ENCODE data around the gene SMIM28. TPM values are rescaled to one million over a fixed set of nuclear protein-coding genes. Genes with fewer than 3 reads are reported as not detected.
A peak's percentile ranks its signal among the peaks of the same experiment; 100 is the strongest.

Gene SMIM28
- total RNA-seq, 1 donor from 2014 or later, result not detected

GRCh38 chr6:138386897-138387296 lies 9.2 kb downstream of the SMIM28 start:
- no peak for DNase-seq (ENCODE audit: low spot score in 2 of 2, unreplicated experiment in 2 of 2)
- no peaks in the 10 kb centered on the region for H3K36me3 Mint-ChIP-seq
- peaks cover 23% of the 10 kb centered on the region for H3K4me1 Mint-ChIP-seq
- H3K9me3 Mint-ChIP-seq, result no peaks in the 10 kb centered on the region
- H3K27me3 Mint-ChIP-seq (ENCODE audit: low read depth), result no peaks in the 10 kb centered on the region
- no peak overlapping the region for H3K27ac Mint-ChIP-seq
- no peak overlapping the region for H3K4me3 Mint-ChIP-seq
- no peak for TF ChIP-seq CTCF (IDR thresholded peaks at IDR 0.05; ENCODE audit: unreplicated experiment)

GRCh38 chr6:138387577-138388368 lies 10.1 kb downstream of the SMIM28 start:
- Mint-ChIP-seq H3K4me1 (peaks cover 22% of the 10 kb centered on the region), H3K36me3 (no peaks in the 10 kb centered on the region), H3K27me3 (ENCODE audit: low read depth) (no peaks in the 10 kb centered on the region), H3K4me3 (no peak overlapping the region), H3K9me3 (no peaks in the 10 kb centered on the region), H3K27ac (peak overlapping the region; percentile 60)
- no peak for DNase-seq (ENCODE audit: low spot score in 2 of 2, unreplicated experiment in 2 of 2)
- no peak for TF ChIP-seq CTCF (IDR thresholded peaks at IDR 0.05; ENCODE audit: unreplicated experiment)

GRCh38 chr6:138389551-138389950 lies 11.8 kb downstream of the SMIM28 start:
- Mint-ChIP-seq H3K4me1 (peaks cover 16% of the 10 kb centered on the region), H3K36me3 (no peaks in the 10 kb centered on the region), H3K9me3 (no peaks in the 10 kb centered on the region), H3K27me3 (ENCODE audit: low read depth) (no peaks in the 10 kb centered on the region), H3K4me3 (no peak overlapping the region), H3K27ac (no peak overlapping the region)
- no peak for DNase-seq (ENCODE audit: low spot score in 2 of 2, unreplicated experiment in 2 of 2)
- TF ChIP-seq CTCF (IDR thresholded peaks at IDR 0.05; ENCODE audit: unreplicated experiment), result no peak

GRCh38 chr6:138393871-138394783 lies 16.4 kb downstream of the SMIM28 start:
- Mint-ChIP-seq H3K9me3 (no peaks in the 10 kb centered on the region), H3K27me3 (ENCODE audit: low read depth) (no peaks in the 10 kb centered on the region), H3K4me1 (peaks cover 21% of the 10 kb centered on the region), H3K4me3 (no peak overlapping the region), H3K27ac (no peak overlapping the region), H3K36me3 (no peaks in the 10 kb centered on the region)
- TF ChIP-seq CTCF (IDR thresholded peaks at IDR 0.05; ENCODE audit: unreplicated experiment), result no peak
- DNase-seq (ENCODE audit: low spot score in 2 of 2, unreplicated experiment in 2 of 2), result no peak

GRCh38 chr6:138396709-138397108 lies 19.0 kb downstream of the SMIM28 start:
- Mint-ChIP-seq H3K4me3 (no peak overlapping the region), H3K4me1 (peaks cover 19% of the 10 kb centered on the region), H3K9me3 (no peaks in the 10 kb centered on the region), H3K36me3 (no peaks in the 10 kb centered on the region), H3K27me3 (ENCODE audit: low read depth) (no peaks in the 10 kb centered on the region), H3K27ac (no peak overlapping the region)
- no peak for TF ChIP-seq CTCF (IDR thresholded peaks at IDR 0.05; ENCODE audit: unreplicated experiment)
- DNase-seq (ENCODE audit: low spot score in 2 of 2, unreplicated experiment in 2 of 2), result no peak

Measured in mesothelial cell of epicardium (in vitro differentiated cells).